ENCODE results near the gene PSTPIP2.
"Not testable (repeated sequence)": the region's sequence is repeated elsewhere in the genome, so short reads cannot be mapped to it uniquely, and the experiment has no call there.

PSTPIP2 gene

DNA sequence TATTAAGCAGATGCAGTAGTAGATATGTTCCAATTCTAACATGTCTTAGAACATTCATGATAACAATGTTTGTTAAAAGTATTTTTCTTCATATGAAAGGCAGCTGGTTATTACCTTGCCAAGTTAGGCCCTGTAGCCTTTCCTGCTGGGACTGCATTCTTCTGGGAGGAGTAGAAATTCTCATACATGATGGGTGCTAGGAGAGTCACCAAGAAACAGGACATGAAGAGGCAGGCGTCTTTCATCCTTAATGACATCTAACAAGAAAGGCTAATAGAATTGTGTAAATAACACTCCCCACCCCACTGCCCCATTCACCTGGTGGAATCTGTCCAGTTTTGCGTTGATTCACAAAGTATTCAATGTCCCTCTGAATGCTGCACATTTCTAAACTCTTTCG, 80.3 kb downstream of the PSTPIP2 start:
- DNase-seq (ENCODE audit: low read depth in 2 of 2, low spot score in 1 of 2): no peak

- DNase-seq (ENCODE audit: low read depth in 2 of 2, low spot score in 1 of 2): no peak
Observed at GRCh38 chr18:45984546-45985235, 87.4 kb downstream of the PSTPIP2 start.

DNA sequence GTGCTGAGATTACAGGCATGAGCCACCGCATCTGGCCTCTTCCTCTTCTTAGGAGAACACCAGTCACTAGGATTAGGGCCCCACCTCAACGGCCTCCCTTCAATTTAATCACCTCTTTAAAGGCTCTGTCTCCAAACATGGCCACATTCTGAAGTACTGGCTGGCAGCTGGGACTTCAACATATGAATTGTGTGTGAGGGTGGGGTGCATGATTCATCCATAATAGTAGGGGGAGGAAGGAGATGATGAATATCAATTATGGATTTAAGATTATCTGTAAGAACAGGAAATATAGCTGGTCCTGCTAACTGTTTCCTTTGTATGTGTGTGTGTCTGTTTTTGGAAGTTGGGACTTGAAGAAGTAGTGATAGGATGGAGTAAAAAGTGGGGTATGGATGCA, 90.2 kb downstream of the PSTPIP2 start:
- no peak for DNase-seq (ENCODE audit: low read depth in 2 of 2, low spot score in 1 of 2)

- no peak for DNase-seq (ENCODE audit: low read depth in 2 of 2, low spot score in 1 of 2)
Observed at GRCh38 chr18:45980229-45980628, 91.8 kb downstream of the PSTPIP2 start.

DNA sequence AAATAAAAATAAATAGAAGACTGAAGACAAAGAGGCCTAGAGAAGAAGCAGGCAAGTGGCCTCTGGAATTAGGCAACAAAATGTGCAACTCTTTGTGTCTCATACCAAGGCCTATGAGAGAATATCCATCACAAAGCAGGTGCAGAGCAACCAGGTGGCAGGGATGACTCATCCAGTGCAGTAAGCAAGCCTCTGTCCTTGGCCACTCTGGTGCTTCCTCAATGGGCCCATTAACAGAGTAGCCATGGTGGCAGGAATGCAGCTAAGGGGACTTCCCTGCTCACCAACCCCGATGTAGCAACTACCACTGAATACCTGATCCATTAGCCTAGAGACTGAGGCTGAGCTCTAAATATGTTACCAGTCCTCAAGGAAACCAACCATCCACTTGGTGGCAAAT, 94.0 kb downstream of the PSTPIP2 start:
- DNase-seq (ENCODE audit: low read depth in 2 of 2, low spot score in 1 of 2): no peak

DNA sequence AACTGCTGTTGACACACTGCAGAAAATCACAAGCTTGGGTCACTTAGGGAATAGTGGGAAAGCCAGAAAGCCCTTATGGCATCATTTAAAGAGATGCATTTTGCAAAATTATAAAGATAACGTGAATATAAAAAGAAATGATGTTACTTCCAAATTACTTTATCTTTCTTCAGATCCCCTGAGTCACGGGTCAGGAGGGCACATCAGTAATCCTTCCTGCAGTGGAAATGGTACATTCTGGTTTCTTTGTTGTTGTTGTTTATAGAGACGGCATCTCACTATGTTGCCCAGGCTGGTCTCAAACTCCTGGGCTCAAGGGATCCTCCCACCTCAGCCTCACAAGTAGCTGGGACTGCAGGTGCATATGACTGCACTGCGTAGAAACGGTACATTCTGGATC, 95.1 kb downstream of the PSTPIP2 start:
- no peak for DNase-seq (ENCODE audit: low read depth in 2 of 2, low spot score in 1 of 2)

- no peak for DNase-seq (ENCODE audit: low read depth in 2 of 2, low spot score in 1 of 2)
Observed at GRCh38 chr18:45976566-45976965, 95.5 kb downstream of the PSTPIP2 start.

DNA sequence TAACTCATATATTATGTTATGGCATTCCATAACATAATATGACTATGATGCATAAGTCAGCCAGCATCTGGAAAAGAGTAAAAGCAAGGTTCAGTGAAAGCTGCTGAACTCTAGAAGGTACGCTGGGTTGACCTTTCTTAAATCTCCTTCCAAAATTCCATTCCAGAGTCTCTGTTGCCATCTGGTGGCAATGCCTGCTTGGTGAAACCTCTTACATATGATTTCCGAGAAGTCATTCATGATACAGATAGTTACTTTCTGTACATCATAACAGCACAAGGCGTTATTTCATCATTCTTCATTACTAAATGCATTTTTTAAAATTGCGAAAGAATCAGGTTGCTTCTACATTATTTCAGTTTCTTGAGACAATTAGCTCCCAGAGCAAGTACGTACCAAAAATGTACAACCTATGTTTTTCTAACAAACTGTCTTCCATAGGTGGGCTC, 97.9 kb downstream of the PSTPIP2 start:
- DNase-seq (ENCODE audit: low read depth in 2 of 2, low spot score in 1 of 2): peak in 1 of 2 donors; percentile 22

- peak; percentile 79 to 86 for DNase-seq (ENCODE audit: low read depth in 2 of 2, low spot score in 1 of 2)
Observed at GRCh38 chr18:45967007-45967706, 104.9 kb downstream of the PSTPIP2 start, which contains the start of gene EPG5. Gene EPG5, minus strand, starts transcription at chr18:45967329. Its CDS starts 90 bp downstream, at chr18:45967239.

GRCh38 chr18:45964913-45965312, 107.1 kb downstream of the PSTPIP2 start:
- DNase-seq (ENCODE audit: low read depth in 2 of 2, low spot score in 1 of 2): not testable (repeated sequence)

DNA sequence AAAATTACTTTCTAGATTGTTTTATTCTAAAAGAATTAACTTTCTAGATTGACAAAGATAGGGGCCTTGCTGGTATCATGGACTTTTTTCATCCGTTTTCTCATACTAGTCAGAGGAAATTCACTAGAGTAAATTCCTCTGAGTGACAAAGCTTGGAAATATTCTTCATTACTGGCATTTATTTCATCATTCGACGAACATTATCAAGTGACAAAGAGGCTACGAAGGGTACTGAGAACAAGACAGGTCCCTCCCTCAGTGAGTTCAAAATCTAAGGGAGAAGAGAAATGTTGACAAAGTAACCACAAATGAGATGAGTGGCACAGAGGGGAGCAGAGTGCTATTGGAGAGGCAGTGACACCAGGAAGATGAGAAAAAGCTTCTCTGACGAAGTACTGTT, 109.2 kb downstream of the PSTPIP2 start:
- DNase-seq (ENCODE audit: low read depth in 2 of 2, low spot score in 1 of 2): no peak

- DNase-seq (ENCODE audit: low read depth in 2 of 2, low spot score in 1 of 2): no peak
Observed at GRCh38 chr18:45962461-45962860, 109.6 kb downstream of the PSTPIP2 start.

GRCh38 chr18:45959484-45959883, 112.6 kb downstream of the PSTPIP2 start:
- not testable (repeated sequence) for DNase-seq (ENCODE audit: low read depth in 2 of 2, low spot score in 1 of 2)

GRCh38 chr18:45958730-45959129, 113.3 kb downstream of the PSTPIP2 start:
- DNase-seq (ENCODE audit: low read depth in 2 of 2, low spot score in 1 of 2): no peak

- DNase-seq (ENCODE audit: low read depth in 2 of 2, low spot score in 1 of 2): no peak
Observed at GRCh38 chr18:45958027-45958426, 114.0 kb downstream of the PSTPIP2 start.

DNA sequence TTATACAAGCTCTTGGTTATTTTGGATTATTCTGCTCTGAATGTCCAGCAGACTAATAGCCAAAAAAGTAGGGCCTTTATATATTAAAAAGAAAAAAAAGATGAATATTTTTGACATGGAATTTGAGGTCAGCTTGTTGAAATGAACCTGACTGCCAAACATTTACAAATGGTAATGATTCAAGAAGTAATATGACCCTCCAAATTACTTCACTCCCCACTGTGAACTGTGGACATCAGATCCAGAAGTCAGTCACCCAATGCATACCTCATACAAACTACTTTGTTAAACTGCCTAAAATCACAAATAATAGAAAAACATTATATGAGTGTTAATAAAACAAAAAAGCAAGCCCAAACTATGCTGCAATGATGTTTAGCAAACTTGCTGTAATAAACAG, 115.0 kb downstream of the PSTPIP2 start:
- DNase-seq (ENCODE audit: low read depth in 2 of 2, low spot score in 1 of 2): no peak

DNA sequence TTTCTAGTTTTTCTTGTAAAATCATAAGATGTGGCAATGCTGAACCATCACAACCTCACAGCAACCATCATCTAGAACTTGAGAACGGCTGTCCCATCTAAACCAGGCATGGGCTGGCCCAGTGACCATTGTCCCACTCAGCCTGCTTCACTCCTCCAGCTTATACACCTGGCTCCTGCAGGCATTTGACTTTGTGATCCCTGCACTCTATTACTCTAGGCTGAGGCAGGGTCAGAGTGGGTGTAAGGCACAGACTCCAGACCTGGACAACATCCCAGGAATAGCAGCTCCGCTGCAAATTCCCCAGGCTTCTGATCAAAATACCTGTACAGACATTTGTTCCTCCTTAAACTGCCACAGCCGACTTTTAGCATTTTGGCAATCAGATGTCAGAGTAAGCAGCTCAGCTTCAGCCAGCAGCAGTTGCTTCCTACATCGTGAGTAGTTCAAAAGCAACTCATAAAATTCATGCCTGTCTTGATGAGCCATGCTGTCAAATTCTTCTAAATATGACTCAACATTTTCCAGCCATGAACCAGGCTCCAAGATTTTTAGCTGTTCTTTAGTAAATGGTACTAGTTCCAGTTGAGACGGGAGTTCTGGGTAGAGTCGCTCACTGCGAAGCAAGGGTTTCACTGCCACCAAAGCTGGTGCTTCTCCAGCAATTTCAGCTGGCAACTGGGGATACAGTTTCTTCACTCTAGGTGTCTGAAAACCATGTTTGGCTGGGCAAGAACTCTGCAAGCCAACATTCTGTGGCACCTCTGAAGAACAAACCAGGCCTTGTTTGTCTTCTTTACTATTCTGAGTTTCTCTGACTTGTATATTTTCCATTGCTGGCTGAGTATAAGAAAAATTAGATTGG, 117.8 kb downstream of the PSTPIP2 start:
- DNase-seq (ENCODE audit: low read depth in 2 of 2, low spot score in 1 of 2): no peak

DNA sequence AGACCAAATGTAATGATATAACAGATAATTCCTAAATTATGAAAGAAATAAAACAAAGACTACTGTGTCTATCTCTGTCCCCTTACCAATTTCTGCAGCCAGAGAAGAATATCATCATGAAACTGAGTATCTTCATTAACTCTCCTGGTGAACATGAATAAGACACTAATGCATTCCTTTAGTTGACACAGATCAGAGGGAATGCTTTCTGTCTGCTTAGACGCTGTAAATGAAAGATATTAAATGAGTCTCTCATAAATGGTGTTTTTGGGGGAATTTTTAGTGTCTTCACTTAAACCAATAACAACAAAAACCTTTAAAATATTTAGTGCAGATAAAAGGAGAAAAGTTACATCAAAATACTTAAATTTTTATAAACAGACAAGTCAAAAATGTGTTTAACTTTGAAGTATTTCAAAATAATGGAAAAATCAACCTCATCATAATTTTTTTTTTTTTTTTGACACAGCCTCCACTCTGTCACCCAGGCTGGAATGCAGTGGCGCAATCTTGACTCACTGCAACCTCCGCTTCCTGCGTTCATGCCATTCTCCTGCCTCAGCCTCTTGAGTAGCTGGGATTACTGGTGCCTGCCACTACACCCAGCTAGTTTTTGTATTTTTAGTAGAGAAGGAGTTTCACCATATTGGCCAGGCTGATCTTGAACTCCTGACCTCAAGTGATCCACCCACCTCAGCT, 120.9 kb downstream of the PSTPIP2 start:
- no peak for DNase-seq (ENCODE audit: low read depth in 2 of 2, low spot score in 1 of 2)

DNA sequence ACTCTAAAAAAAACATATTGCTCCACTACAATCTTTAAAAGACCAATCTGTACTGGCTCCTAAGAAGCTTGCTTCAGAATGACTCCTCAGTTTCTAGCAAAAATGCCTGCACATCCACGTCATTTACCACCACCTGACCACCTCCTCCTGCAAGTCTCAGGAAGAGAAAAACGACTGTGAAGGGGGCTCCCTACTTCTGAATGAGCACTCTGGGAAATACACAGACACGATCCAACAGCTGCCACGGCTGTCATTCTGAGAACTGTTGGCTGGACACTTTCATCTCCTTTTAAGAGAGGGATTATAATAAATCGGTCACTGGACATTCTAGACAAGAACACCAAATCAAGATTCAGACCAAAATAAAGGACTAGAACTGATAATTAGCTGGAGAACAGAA, 126.4 kb downstream of the PSTPIP2 start:
- no peak for DNase-seq (ENCODE audit: low read depth in 2 of 2, low spot score in 1 of 2)

- no peak for DNase-seq (ENCODE audit: low read depth in 2 of 2, low spot score in 1 of 2)
Observed at GRCh38 chr18:45940724-45941123, 131.3 kb downstream of the PSTPIP2 start.

- DNase-seq (ENCODE audit: low read depth in 2 of 2, low spot score in 1 of 2): no peak
Observed at GRCh38 chr18:45939236-45939635, 132.8 kb downstream of the PSTPIP2 start.

All from stimulated activated CD8-positive, alpha-beta memory T cell treated with anti-CD3 and anti-CD28 coated beads, Interleukin-4, amount 100 ng/mL, for 4 hours (primary cell).